ENCODE measurements around the gene TBC1D22A. TPM values are rescaled to one million over a fixed set of nuclear protein-coding genes. Genes with fewer than 3 reads are reported as not detected.

TBC1D22A gene
- total RNA-seq, 1 donor from 2014 or later: 10.6 TPM

DNA sequence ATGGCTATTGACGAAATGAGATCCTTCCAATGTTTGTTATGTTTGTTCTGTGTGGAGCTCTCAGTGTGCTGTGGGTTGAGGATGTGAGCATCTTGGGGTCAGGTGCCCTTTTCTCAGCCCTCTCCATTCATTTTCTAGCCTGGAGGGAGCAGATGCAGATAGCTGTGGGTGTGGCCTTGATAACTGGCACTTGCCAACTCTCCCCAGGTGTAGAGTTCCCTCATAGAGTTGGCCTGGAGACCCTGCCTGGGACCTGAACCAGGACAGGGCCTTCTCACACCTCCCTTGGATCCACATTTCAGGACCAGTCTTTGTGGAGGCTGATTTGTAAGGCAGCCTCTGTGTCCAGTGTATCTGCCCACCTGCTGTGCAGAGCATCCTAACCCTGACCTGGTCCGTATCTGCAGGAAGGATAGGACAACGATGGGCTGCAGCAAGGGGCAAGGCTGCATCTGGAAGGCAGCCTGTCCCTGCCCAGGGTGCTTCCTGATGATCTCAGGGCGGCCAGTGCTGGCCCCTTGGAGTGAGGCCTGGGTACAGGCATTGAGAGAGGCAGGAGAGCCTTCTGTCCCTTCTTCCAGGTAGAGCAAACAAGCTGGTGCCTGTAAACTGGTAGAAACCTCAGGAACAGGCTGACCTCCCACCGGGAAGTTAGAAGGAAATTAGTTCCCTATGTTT lies 245.9 kb downstream of the TBC1D22A start:
- Histone ChIP-seq H3K4me1 (no peaks in the 10 kb centered on the region), H3K4me3 (no peak overlapping the region), H2AFZ (replicated peaks) (no peak overlapping the region), H4K20me1 (ENCODE audit: low read depth) (no peaks in the 10 kb centered on the region), H3K4me2 (no peak overlapping the region), H3K36me3 (no peaks in the 10 kb centered on the region), H3K9ac (no peak overlapping the region), H3K79me2 (ENCODE audit: low read depth) (no peaks in the 10 kb centered on the region), H3K27me3 (no peaks in the 10 kb centered on the region), H3K9me3 (ENCODE audit: low read depth) (no peaks in the 10 kb centered on the region), H3F3A (ENCODE audit: low read depth) (peaks cover 7% of the 10 kb centered on the region), H3K27ac (no peak overlapping the region)
- H3K27me3 Mint-ChIP-seq (ENCODE audit: insufficient read depth, low read depth): no peaks in the 10 kb centered on the region
- H3K4me1 Mint-ChIP-seq: peaks cover 11% of the 10 kb centered on the region
- no peak overlapping the region for H3K27ac Mint-ChIP-seq
- DNase-seq (ENCODE audit: low spot score): no peak
- H3K4me3 Mint-ChIP-seq: no peak overlapping the region
- H3K9me3 Mint-ChIP-seq: no peaks in the 10 kb centered on the region
- no peaks in the 10 kb centered on the region for H3K36me3 Mint-ChIP-seq
- no peak for TF ChIP-seq EZH2 (IDR thresholded peaks at IDR 0.05)

DNA sequence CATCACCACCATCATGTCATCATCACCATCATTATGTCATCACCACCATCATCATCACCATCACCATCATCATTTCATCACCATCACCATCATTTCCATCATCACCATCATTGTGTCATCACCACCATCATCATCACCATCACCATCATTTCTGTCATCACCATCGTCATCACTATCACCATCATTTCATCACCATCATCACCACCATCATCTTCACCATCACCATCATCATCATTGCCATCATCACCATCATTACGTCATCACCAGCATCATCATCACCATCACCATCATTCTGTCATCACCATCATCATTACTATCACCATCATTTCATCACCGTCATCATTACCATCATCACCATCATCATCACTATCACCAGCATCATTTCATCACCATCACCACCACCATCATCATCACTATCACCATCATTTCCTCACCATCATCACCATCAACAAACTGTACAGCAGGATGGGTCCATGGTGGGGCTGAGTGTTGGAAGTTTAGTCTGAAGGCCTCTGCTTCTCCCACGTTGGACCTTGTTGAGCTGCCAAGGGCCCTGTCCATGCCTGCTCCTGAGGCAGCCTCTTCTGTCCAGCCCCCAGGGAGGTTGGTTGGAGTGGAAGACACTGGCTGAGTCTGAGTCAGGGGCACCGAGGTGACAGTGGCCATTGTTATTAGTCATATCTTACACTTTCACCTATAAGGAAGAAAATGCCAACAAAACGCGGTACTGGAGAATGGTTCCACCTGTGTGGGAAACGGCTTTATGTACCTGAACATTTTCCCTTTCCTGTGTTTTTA lies 247.1 kb downstream of the TBC1D22A start:
- TF ChIP-seq, protein P1, sequence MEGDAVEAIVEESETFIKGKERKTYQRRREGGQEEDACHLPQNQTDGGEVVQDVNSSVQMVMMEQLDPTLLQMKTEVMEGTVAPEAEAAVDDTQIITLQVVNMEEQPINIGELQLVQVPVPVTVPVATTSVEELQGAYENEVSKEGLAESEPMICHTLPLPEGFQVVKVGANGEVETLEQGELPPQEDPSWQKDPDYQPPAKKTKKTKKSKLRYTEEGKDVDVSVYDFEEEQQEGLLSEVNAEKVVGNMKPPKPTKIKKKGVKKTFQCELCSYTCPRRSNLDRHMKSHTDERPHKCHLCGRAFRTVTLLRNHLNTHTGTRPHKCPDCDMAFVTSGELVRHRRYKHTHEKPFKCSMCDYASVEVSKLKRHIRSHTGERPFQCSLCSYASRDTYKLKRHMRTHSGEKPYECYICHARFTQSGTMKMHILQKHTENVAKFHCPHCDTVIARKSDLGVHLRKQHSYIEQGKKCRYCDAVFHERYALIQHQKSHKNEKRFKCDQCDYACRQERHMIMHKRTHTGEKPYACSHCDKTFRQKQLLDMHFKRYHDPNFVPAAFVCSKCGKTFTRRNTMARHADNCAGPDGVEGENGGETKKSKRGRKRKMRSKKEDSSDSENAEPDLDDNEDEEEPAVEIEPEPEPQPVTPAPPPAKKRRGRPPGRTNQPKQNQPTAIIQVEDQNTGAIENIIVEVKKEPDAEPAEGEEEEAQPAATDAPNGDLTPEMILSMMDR (IDR thresholded peaks at IDR 0.05): no peak
- TF ChIP-seq EZH2phosphoT487 (IDR thresholded peaks at IDR 0.05) (no peak), EZH2 (IDR thresholded peaks at IDR 0.05) (no peak)
- Histone ChIP-seq H4K20me1 (ENCODE audit: low read depth) (no peaks in the 10 kb centered on the region), H3K36me3 (no peaks in the 10 kb centered on the region), H3K79me2 (ENCODE audit: low read depth) (no peaks in the 10 kb centered on the region), H3K27me3 (no peaks in the 10 kb centered on the region), H3K27ac (no peak overlapping the region), H3K4me2 (no peak overlapping the region), H3K4me3 (no peak overlapping the region), H3K4me1 (no peaks in the 10 kb centered on the region), H3F3A (ENCODE audit: low read depth) (peaks cover 5% of the 10 kb centered on the region), H3K9ac (no peak overlapping the region), H3K9me3 (ENCODE audit: low read depth) (no peaks in the 10 kb centered on the region), H2AFZ (replicated peaks) (no peak overlapping the region)
- Mint-ChIP-seq H3K36me3 (no peaks in the 10 kb centered on the region), H3K27me3 (ENCODE audit: insufficient read depth, low read depth) (peaks cover 2% of the 10 kb centered on the region), H3K27ac (no peak overlapping the region), H3K4me3 (no peak overlapping the region), H3K4me1 (peaks cover 12% of the 10 kb centered on the region), H3K9me3 (no peaks in the 10 kb centered on the region)
- DNase-seq (ENCODE audit: low spot score): no peak

DNA sequence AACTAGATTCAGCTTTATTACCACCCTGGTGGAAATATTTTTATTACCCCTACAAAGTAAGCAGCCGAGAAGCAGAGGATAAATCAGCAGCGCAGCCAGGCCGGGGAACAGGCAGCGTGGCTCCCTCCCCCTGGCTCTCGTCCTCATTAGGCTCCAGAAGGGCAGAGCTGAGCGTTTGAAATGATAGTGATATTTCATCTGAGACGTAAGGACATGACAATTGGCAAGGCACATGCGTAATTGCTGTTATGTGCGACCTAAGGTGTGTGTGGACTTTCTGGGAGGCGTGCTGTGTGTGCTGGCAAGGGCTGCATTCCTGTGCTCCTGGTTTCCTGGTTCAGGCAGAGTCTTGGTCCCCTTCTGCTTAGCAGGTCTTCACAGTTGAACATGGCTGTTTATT lies 247.8 kb downstream of the TBC1D22A start:
- TF ChIP-seq EZH2 (IDR thresholded peaks at IDR 0.05): no peak
- TF ChIP-seq EZH2phosphoT487 (IDR thresholded peaks at IDR 0.05): no peak
- TF ChIP-seq, protein P1 (IDR thresholded peaks at IDR 0.05): no peak
- Histone ChIP-seq H3K9ac (no peak overlapping the region), H3K79me2 (ENCODE audit: low read depth) (no peaks in the 10 kb centered on the region), H3K4me2 (no peak overlapping the region), H3K27ac (no peak overlapping the region), H3K36me3 (no peaks in the 10 kb centered on the region), H3K9me3 (ENCODE audit: low read depth) (no peaks in the 10 kb centered on the region), H3K4me1 (no peaks in the 10 kb centered on the region), H3F3A (ENCODE audit: low read depth) (no peaks in the 10 kb centered on the region), H3K4me3 (no peak overlapping the region), H4K20me1 (ENCODE audit: low read depth) (no peaks in the 10 kb centered on the region), H3K27me3 (no peaks in the 10 kb centered on the region), H2AFZ (replicated peaks) (no peak overlapping the region)
- peaks cover 2% of the 10 kb centered on the region for H3K27me3 Mint-ChIP-seq (ENCODE audit: insufficient read depth, low read depth)
- no peak overlapping the region for H3K27ac Mint-ChIP-seq
- no peak for DNase-seq (ENCODE audit: low spot score)
- H3K36me3 Mint-ChIP-seq: no peaks in the 10 kb centered on the region
- peaks cover 12% of the 10 kb centered on the region for H3K4me1 Mint-ChIP-seq
- H3K4me3 Mint-ChIP-seq: no peak overlapping the region
- H3K9me3 Mint-ChIP-seq: no peaks in the 10 kb centered on the region

All from neural progenitor cell (in vitro differentiated cells).